T-cell (primary cell): ENCODE results near the gene TMEM240. TPM values are rescaled to one million over a fixed set of nuclear protein-coding genes. Genes with fewer than 3 reads are reported as not detected.
A peak's percentile ranks its signal among the peaks of the same experiment; 100 is the strongest.

Experiments
- ATAC-seq, 4 experiments: fragments of 200-7000 bp in 3 of 4; fragments of 150-1000 bp in 1 of 4; cut with Tn5 transposase; replicated peaks in 1 of 4; 1 replicate in 3 of 4; 2 replicates in 1 of 4; pipeline ENCODE4 v1.10.0; 2021; ENCODE audit warnings: moderate library complexity in 3 of 4, mild to moderate bottlenecking in 2 of 4, moderate number of reproducible peaks in 1 of 4
- CTCF ChIA-PET, 2 donors: fragments of 300-600 bp; sonication (Branson Sonifier 250); formaldehyde crosslinking; loops; one replicate each; lab custom pipeline; 2022; ENCODE audit warnings: antibody characterized with exemption in 2 of 2; lab: Charles Lee
- POLR2A ChIA-PET, 2 donors: fragments of 300-600 bp; sonication (Branson Sonifier 250); formaldehyde crosslinking; loops; one replicate each; lab custom pipeline; 2022; ENCODE audit warnings: antibody characterized with exemption in 2 of 2; lab: Charles Lee
- DNase-seq, 35 experiments: peaks; one replicate each; pipeline versions ENCODE4 v3.0.0 to v3.0.0-alpha.2; 2013 to 2023
- H3K27ac ChIP-seq: one replicate; pipeline ENCODE4 v1.5.1; 2013; ENCODE audit warnings: low read length
- H3K27me3 ChIP-seq, 2 experiments: replicated peaks in 1 of 2; 1 replicate in 1 of 2; 2 replicates in 1 of 2; pipeline versions ENCODE4 v1.6.1 to v1.7.0; 2013; ENCODE audit warnings: low read length in 1 of 2, mixed read lengths in 1 of 2; ENCODE audit not compliant: control insufficient read depth in 2 of 2, insufficient read depth in 2 of 2; ENCODE audit errors: extremely low read depth in 1 of 2
- H3K36me3 ChIP-seq, 2 donors: 1 replicate in 1 of 2; 2 replicates in 1 of 2; pipeline versions ENCODE4 v1.6.1 to v1.7.0; 2013; ENCODE audit warnings: low read length in 1 of 2; ENCODE audit not compliant: control insufficient read depth in 2 of 2, insufficient read depth in 1 of 2; ENCODE audit errors: extremely low read depth in 1 of 2
- H3K4me1 ChIP-seq, 2 experiments: 1 replicate in 1 of 2; 2 replicates in 1 of 2; pipeline versions ENCODE4 v1.6.1 to v1.7.0; 2013; ENCODE audit warnings: low read length in 2 of 2, mixed read lengths in 1 of 2; ENCODE audit not compliant: insufficient read depth in 2 of 2, control insufficient read depth in 1 of 2; ENCODE audit errors: extremely low read depth in 1 of 2
- H3K4me3 ChIP-seq, 2 donors: 1 replicate in 1 of 2; 2 replicates in 1 of 2; pipeline versions ENCODE4 v1.5.1 to v1.7.0; 2013; ENCODE audit warnings: mild to moderate bottlenecking in 2 of 2, low read length in 1 of 2, moderate library complexity in 1 of 2; ENCODE audit not compliant: control insufficient read depth in 1 of 2; ENCODE audit errors: extremely low read depth in 1 of 2
- H3K9me3 ChIP-seq: 2 replicates; pipeline ENCODE4 v1.7.0; 2013
- H3K27ac Mint-ChIP-seq, 2 donors: one replicate each; pipeline ENCODE4 v1.8.0; 2020 to 2021; ENCODE audit warnings: mild to moderate bottlenecking in 2 of 2, mixed read lengths in 2 of 2
- H3K27me3 Mint-ChIP-seq, 2 donors: one replicate each; pipeline ENCODE4 v1.8.0; 2021 to 2022; ENCODE audit warnings: mixed read lengths in 2 of 2
- H3K36me3 Mint-ChIP-seq: one replicate; pipeline ENCODE4 v1.8.0; 2021; ENCODE audit warnings: mixed read lengths
- H3K4me1 Mint-ChIP-seq, 3 donors: one replicate each; pipeline ENCODE4 v1.8.0; 2020 to 2022; ENCODE audit warnings: mixed read lengths in 3 of 3, mild to moderate bottlenecking in 1 of 3
- H3K4me3 Mint-ChIP-seq, 3 donors: one replicate each; pipeline ENCODE4 v1.8.0; 2020 to 2022; ENCODE audit warnings: mild to moderate bottlenecking in 3 of 3, mixed read lengths in 3 of 3, moderate library complexity in 3 of 3
- H3K9me3 Mint-ChIP-seq, 3 donors: one replicate each; pipeline ENCODE4 v1.8.0; 2020 to 2022; ENCODE audit warnings: mixed read lengths in 3 of 3
- WGBS: methylation state at CpG from one replicate; pipeline ENCODE4 v1.1.5; 2013; ENCODE audit warnings: missing lambda C conversion rate; ENCODE audit not compliant: insufficient coverage; 5-methylcytosine and 5-hydroxymethylcytosine counted together
- total RNA-seq, 35 experiments: library from RNA in 6 of 35; stranded (reverse) in 6 of 35; fragments of 120-200 nt in 1 of 35; gene quantifications; one replicate each; pipeline versions ENCODE4 v1.2.1 to v1.2.4 and lab custom pipeline; 2013 to 2026

Gene TMEM240
- total RNA-seq, 5 donors from 2014 or later (not counting 1 experiment from before 2014, with no cell fraction given) = 1.0 to 3.1 (median 1.4) TPM

GRCh38 chr1:1538334-1538733 lies 2.1 kb downstream of the TMEM240 start:
- Histone ChIP-seq H3K9me3 (no peaks in the 10 kb centered on the region), H3K36me3 (peaks cover 10 to 14% of the 10 kb centered on the region in 2 donors), H3K27me3 (peaks cover 0 to 9% of the 10 kb centered on the region in 2 experiments), H3K4me1 (peaks cover 0 to 20% of the 10 kb centered on the region in 2 experiments), H3K4me3 (no peak overlapping the region), H3K27ac (no peak overlapping the region)
- WGBS = 91% methylated on average over 23 of the region's 23 CpGs
- H3K27ac Mint-ChIP-seq = no peak overlapping the region
- ChIA-PET CTCF (no interaction called here), POLR2A (no interaction called here)
- DNase-seq (no peak), ATAC-seq (no peak)
- H3K27me3 Mint-ChIP-seq = no peaks in the 10 kb centered on the region
- H3K9me3 Mint-ChIP-seq = no peaks in the 10 kb centered on the region
- H3K36me3 Mint-ChIP-seq = peaks cover 4% of the 10 kb centered on the region
- H3K4me1 Mint-ChIP-seq = peaks cover 0 to 5% (median 3%) of the 10 kb centered on the region in 3 donors
- peak overlapping the region; percentile 43 to 67 (median 45) for H3K4me3 Mint-ChIP-seq

- ATAC-seq = no peak
These were observed 2.7 kb downstream of the TMEM240 start for GRCh38 chr1:1537626-1538250.

GRCh38 chr1:1536938-1537546 lies 3.4 kb downstream of the TMEM240 start:
- H3K9me3 Mint-ChIP-seq = peaks cover 0 to 2% (median 2%) of the 10 kb centered on the region in 3 donors
- Histone ChIP-seq H3K27me3 (peaks cover 0 to 9% of the 10 kb centered on the region in 2 experiments), H3K4me3 (no peak overlapping the region), H3K27ac (no peak overlapping the region), H3K9me3 (no peaks in the 10 kb centered on the region), H3K36me3 (peaks cover 1 to 9% of the 10 kb centered on the region in 2 donors), H3K4me1 (peaks cover 0 to 20% of the 10 kb centered on the region in 2 experiments)
- 92% methylated on average over 15 of the region's 15 CpGs for WGBS
- H3K4me3 Mint-ChIP-seq = no peak overlapping the region
- CTCF ChIA-PET = no interaction called here
- H3K27me3 Mint-ChIP-seq = no peaks in the 10 kb centered on the region
- ATAC-seq = no peak
- peaks cover 0 to 5% (median 3%) of the 10 kb centered on the region in 3 donors for H3K4me1 Mint-ChIP-seq
- peaks cover 6% of the 10 kb centered on the region for H3K36me3 Mint-ChIP-seq
- POLR2A ChIA-PET = interaction anchor here in 1 of 2 donors (0.6 kb wide), 1 partner anchor 16 kb away, joined by 11 read pairs; no protein-coding TSS in a partner anchor
- no peak overlapping the region for H3K27ac Mint-ChIP-seq
- no peak for DNase-seq

More at GRCh38 chr1:1537626-1538250, 2.7 kb downstream of the TMEM240 start:
- ChIA-PET POLR2A (no interaction called here), CTCF (no interaction called here)
- Mint-ChIP-seq H3K27ac (no peak overlapping the region), H3K4me3 (peak overlapping the region in 1 of 3 donors; percentile 13), H3K9me3 (no peaks in the 10 kb centered on the region), H3K36me3 (peaks cover 4% of the 10 kb centered on the region), H3K4me1 (peaks cover 0 to 5% (median 3%) of the 10 kb centered on the region in 3 donors), H3K27me3 (no peaks in the 10 kb centered on the region)
- WGBS = 95% methylated on average over 28 of the region's 32 CpGs
- H3K9me3 ChIP-seq = no peaks in the 10 kb centered on the region
- H3K4me1 ChIP-seq = peaks cover 0 to 20% of the 10 kb centered on the region in 2 experiments
- DNase-seq = no peak
- H3K27me3 ChIP-seq = peaks cover 0 to 9% of the 10 kb centered on the region in 2 experiments
- no peak overlapping the region for H3K27ac ChIP-seq
- peaks cover 7 to 14% of the 10 kb centered on the region in 2 donors for H3K36me3 ChIP-seq
- H3K4me3 ChIP-seq = no peak overlapping the region

GRCh38 chr1:1536019-1536937 lies 4.1 kb downstream of the TMEM240 start:
- no peak for DNase-seq
- H3K27ac Mint-ChIP-seq = no peak overlapping the region

DNA sequence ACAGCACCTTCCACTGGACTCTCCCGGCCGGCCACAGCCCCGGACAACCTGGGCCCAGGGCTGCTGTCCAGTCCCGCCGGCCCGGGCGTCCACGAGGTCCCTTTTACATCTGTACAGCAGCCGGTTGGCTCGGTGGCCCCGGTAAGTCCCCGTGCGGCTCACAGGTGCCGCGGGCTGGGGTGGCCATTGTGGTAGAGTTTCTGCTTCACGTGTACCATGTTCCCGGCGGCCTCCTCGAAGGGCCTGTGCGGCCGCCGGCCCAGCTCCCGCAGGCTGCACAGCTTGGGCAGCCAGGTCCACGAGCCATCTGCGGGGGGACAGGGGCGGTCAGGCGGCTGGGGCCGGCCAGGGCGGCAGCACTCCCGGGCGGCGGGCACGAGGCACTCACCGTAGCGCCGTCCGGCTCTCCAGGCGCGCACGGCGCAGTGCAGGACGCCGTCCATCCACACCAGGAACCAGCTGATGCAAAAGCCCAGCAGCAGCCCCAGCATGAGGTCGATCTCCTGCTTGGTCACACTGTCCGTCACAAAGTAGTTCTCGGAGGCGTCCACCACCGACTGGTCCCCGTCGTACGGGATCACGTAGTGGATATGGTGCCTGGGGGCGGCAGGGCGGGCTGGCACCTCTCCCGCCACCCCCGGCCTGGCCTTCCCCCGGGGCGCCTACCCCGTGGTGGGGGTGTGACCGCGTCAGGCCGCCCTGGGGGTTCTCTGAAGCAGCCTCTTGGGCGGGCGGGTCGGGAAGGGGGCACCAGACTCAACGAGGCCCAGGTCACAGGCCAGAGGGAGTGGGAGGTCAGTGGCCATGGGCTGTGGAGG lies 5.0 kb downstream of the TMEM240 start:
- CTCF ChIA-PET = no interaction called here
- H3K27ac Mint-ChIP-seq = no peak overlapping the region
- ATAC-seq (no peak), DNase-seq (no peak)
- H3K9me3 ChIP-seq = no peaks in the 10 kb centered on the region
- POLR2A ChIA-PET = no interaction called here
- peaks cover 0 to 6% (median 5%) of the 10 kb centered on the region in 3 donors for H3K9me3 Mint-ChIP-seq
- H3K27me3 Mint-ChIP-seq = no peaks in the 10 kb centered on the region
- H3K4me1 ChIP-seq = peaks cover 0 to 12% of the 10 kb centered on the region in 2 experiments
- no peak overlapping the region for H3K4me3 Mint-ChIP-seq
- peaks cover 0 to 9% of the 10 kb centered on the region in 2 experiments for H3K27me3 ChIP-seq
- H3K27ac ChIP-seq = no peak overlapping the region
- WGBS = 96% methylated on average over 61 of the region's 66 CpGs
- H3K36me3 Mint-ChIP-seq = peaks cover 5% of the 10 kb centered on the region
- H3K4me1 Mint-ChIP-seq = peaks cover 0 to 2% (median 0%) of the 10 kb centered on the region in 3 donors
- peaks cover 0 to 5% of the 10 kb centered on the region in 2 donors for H3K36me3 ChIP-seq
- H3K4me3 ChIP-seq = no peak overlapping the region

More at GRCh38 chr1:1536019-1536937, 4.1 kb downstream of the TMEM240 start:
- Mint-ChIP-seq H3K4me3 (no peak overlapping the region), H3K4me1 (peaks cover 0 to 2% (median 0%) of the 10 kb centered on the region in 3 donors), H3K27me3 (no peaks in the 10 kb centered on the region), H3K9me3 (peaks cover 0 to 6% (median 5%) of the 10 kb centered on the region in 3 donors), H3K36me3 (peaks cover 5% of the 10 kb centered on the region)
- Histone ChIP-seq H3K36me3 (peaks cover 0 to 5% of the 10 kb centered on the region in 2 donors), H3K27ac (no peak overlapping the region), H3K4me1 (peaks cover 0 to 19% of the 10 kb centered on the region in 2 experiments), H3K4me3 (no peak overlapping the region), H3K27me3 (peaks cover 0 to 9% of the 10 kb centered on the region in 2 experiments), H3K9me3 (no peaks in the 10 kb centered on the region)
- ATAC-seq = no peak
- 87% methylated on average over 48 of the region's 48 CpGs for WGBS
- ChIA-PET POLR2A (no interaction called here), CTCF (no interaction called here)
